Glomerular endothelial cell (primary cell): ENCODE data around the gene HIF3A. TPM values are rescaled to one million over a fixed set of nuclear protein-coding genes. Genes with fewer than 3 reads are reported as not detected.

Experiments
- total RNA-seq: library from RNA; depleted of rRNA; stranded (reverse); fragments of >200 nt; gene quantifications from 2 replicates; pipeline ENCODE4 v1.2.3, GENCODE V29; 2015

HIF3A gene
- total RNA-seq, 1 donor from 2014 or later = 7.5 TPM

Other genes with a start within 250 kb of the HIF3A start
- not detected in 2 replicates for gene IGFL3, start 172.4 kb upstream of the HIF3A start, total RNA-seq
- gene IGFL2, start 148.8 kb upstream of the HIF3A start, total RNA-seq = not detected in 2 replicates
- not detected in 2 replicates for gene IGFL1, start 67.3 kb upstream of the HIF3A start, total RNA-seq
- gene PPP5C, start 50.0 kb downstream of the HIF3A start, total RNA-seq = 90.1 and 118 TPM in 2 replicates
- 3.3 and 4.5 TPM in 2 replicates for gene CCDC8, start 116.5 kb downstream of the HIF3A start, total RNA-seq
- gene PNMA8C, start 131.9 kb downstream of the HIF3A start, total RNA-seq = not detected in 2 replicates
- gene PNMA8A, start 174.5 kb downstream of the HIF3A start, total RNA-seq = 0.53 and 3.3 TPM in 2 replicates
- 0.18 and 0.29 TPM in 2 replicates for gene PNMA8B, start 198.8 kb downstream of the HIF3A start, total RNA-seq